ENCODE data around the gene SUN5.

DNA sequence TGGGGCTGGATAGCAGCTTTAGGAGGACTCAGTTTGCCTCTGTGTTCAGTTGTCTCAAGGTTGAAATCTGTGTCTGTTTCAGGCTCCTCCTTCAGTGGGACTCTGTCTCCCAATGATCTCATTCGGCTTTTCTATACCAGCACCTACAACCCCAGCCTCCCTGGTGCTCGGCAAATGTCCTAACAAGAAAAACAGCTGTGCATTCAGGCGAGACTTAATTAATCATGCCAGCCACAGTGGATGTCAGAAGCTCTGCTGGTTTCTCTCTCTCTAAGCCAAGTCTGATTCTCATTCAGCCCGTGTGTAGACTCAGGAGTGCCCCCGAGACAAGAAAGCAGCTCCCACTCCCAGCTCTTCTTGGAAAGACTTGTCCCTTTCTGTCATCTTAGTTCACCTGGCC, 46.8 kb downstream of the SUN5 start:
- TF ChIP-seq, protein P1, sequence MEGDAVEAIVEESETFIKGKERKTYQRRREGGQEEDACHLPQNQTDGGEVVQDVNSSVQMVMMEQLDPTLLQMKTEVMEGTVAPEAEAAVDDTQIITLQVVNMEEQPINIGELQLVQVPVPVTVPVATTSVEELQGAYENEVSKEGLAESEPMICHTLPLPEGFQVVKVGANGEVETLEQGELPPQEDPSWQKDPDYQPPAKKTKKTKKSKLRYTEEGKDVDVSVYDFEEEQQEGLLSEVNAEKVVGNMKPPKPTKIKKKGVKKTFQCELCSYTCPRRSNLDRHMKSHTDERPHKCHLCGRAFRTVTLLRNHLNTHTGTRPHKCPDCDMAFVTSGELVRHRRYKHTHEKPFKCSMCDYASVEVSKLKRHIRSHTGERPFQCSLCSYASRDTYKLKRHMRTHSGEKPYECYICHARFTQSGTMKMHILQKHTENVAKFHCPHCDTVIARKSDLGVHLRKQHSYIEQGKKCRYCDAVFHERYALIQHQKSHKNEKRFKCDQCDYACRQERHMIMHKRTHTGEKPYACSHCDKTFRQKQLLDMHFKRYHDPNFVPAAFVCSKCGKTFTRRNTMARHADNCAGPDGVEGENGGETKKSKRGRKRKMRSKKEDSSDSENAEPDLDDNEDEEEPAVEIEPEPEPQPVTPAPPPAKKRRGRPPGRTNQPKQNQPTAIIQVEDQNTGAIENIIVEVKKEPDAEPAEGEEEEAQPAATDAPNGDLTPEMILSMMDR (IDR thresholded peaks at IDR 0.05), result no peak
- TF ChIP-seq POLR2AphosphoS5 (IDR thresholded peaks at IDR 0.05) (no peak), POLR2A (IDR thresholded peaks at IDR 0.05) (no peak)

Measured in breast epithelium (tissue), 3 donors.